ENCODE data around the gene STPG4. TPM values are rescaled to one million over a fixed set of nuclear protein-coding genes. Genes with fewer than 3 reads are reported as not detected.

STPG4 gene
- total RNA-seq, 1 donor from 2014 or later, result under 0.01 TPM

GRCh38 chr2:47062681-47063537 is 92.2 kb downstream of the STPG4 start:
- DNase-seq (ENCODE audit: low read depth) (no peak), FAIRE-seq (no peak)
- Histone ChIP-seq H3K27me3 (ENCODE audit: control insufficient read depth, insufficient read depth, low read length) (no peaks in the 10 kb centered on the region), H3K36me3 (ENCODE audit: control insufficient read depth, insufficient read depth, low read length) (peaks cover 1% of the 10 kb centered on the region), H3K4me3 (ENCODE audit: low read depth, low read length) (no peak overlapping the region)
- no peak for TF ChIP-seq CTCF (IDR thresholded peaks at IDR 0.05; ENCODE audit: insufficient read depth, low read length, severe bottlenecking)

- H3K27me3 ChIP-seq (ENCODE audit: control insufficient read depth, insufficient read depth, low read length), result no peaks in the 10 kb centered on the region
- H3K4me3 ChIP-seq (ENCODE audit: low read depth, low read length), result no peak overlapping the region
- FAIRE-seq (peak; percentile 70), DNase-seq (ENCODE audit: low read depth) (no peak)
- H3K36me3 ChIP-seq (ENCODE audit: control insufficient read depth, insufficient read depth, low read length), result no peaks in the 10 kb centered on the region
- no peak for TF ChIP-seq CTCF (IDR thresholded peaks at IDR 0.05; ENCODE audit: insufficient read depth, low read length, severe bottlenecking)
These were observed 93.0 kb downstream of the STPG4 start for GRCh38 chr2:47061944-47062678.

- Histone ChIP-seq H3K4me3 (ENCODE audit: low read depth, low read length) (no peak overlapping the region), H3K36me3 (ENCODE audit: control insufficient read depth, insufficient read depth, low read length) (no peaks in the 10 kb centered on the region), H3K27me3 (ENCODE audit: control insufficient read depth, insufficient read depth, low read length) (no peaks in the 10 kb centered on the region)
- DNase-seq (ENCODE audit: low read depth), result no peak
- TF ChIP-seq CTCF (IDR thresholded peaks at IDR 0.05; ENCODE audit: insufficient read depth, low read length, severe bottlenecking), result no peak
- FAIRE-seq, result no peak
These were observed 94.4 kb downstream of the STPG4 start for GRCh38 chr2:47060652-47061170.

- DNase-seq (ENCODE audit: low read depth) (no peak), FAIRE-seq (no peak)
- no peak for TF ChIP-seq CTCF (IDR thresholded peaks at IDR 0.05; ENCODE audit: insufficient read depth, low read length, severe bottlenecking)
- Histone ChIP-seq H3K36me3 (ENCODE audit: control insufficient read depth, insufficient read depth, low read length) (peaks cover 7% of the 10 kb centered on the region), H3K4me3 (ENCODE audit: low read depth, low read length) (no peak overlapping the region), H3K27me3 (ENCODE audit: control insufficient read depth, insufficient read depth, low read length) (no peaks in the 10 kb centered on the region)
These were observed 96.8 kb downstream of the STPG4 start for GRCh38 chr2:47058003-47058931.

- H3K36me3 ChIP-seq (ENCODE audit: control insufficient read depth, insufficient read depth, low read length), result peaks cover 8% of the 10 kb centered on the region
These were observed 97.5 kb downstream of the STPG4 start for GRCh38 chr2:47057687-47058002.

More at GRCh38 chr2:47057687-47058002, 97.5 kb downstream of the STPG4 start:
- FAIRE-seq, result no peak
- no peaks in the 10 kb centered on the region for H3K27me3 ChIP-seq (ENCODE audit: control insufficient read depth, insufficient read depth, low read length)
- no peak for TF ChIP-seq CTCF (IDR thresholded peaks at IDR 0.05; ENCODE audit: insufficient read depth, low read length, severe bottlenecking)
- no peak overlapping the region for H3K4me3 ChIP-seq (ENCODE audit: low read depth, low read length)
- no peak for DNase-seq (ENCODE audit: low read depth)

All from bronchial epithelial cell (primary cell).